HUES64 (cell line): ENCODE results near the gene HOXA11.

Source experiments
- H3K27ac ChIP-seq: 2 replicates; pipeline ENCODE4 v1.7.0; 2013; ENCODE audit warnings: low read depth, low read length, inconsistent platforms
- H3K27me3 ChIP-seq: 2 replicates; pipeline ENCODE4 v1.6.1; 2013; ENCODE audit warnings: mild to moderate bottlenecking, low read length; ENCODE audit not compliant: insufficient read depth
- H3K36me3 ChIP-seq: 2 replicates; pipeline ENCODE4 v1.6.1; 2013; ENCODE audit warnings: mild to moderate bottlenecking, low read length; ENCODE audit not compliant: insufficient read depth
- H3K4me1 ChIP-seq: 2 replicates; pipeline ENCODE4 v1.6.1; 2013; ENCODE audit warnings: mild to moderate bottlenecking, low read length, moderate library complexity; ENCODE audit not compliant: insufficient read depth
- H3K4me3 ChIP-seq: 2 replicates; pipeline ENCODE4 v1.5.1; 2013; ENCODE audit warnings: mild to moderate bottlenecking, low read length, moderate library complexity
- H3K9ac ChIP-seq: 2 replicates; pipeline ENCODE4 v1.6.1; 2013; ENCODE audit warnings: mild to moderate bottlenecking, low read depth, low read length
- H3K9me3 ChIP-seq: 2 replicates; pipeline ENCODE4 v1.6.1; 2013; ENCODE audit warnings: low read depth, low read length; ENCODE audit not compliant: insufficient read depth
- WGBS: fragments of 150-250, 120-280 bp; methylation state at CpG from one replicate; pipeline ENCODE4 v1.1.7; 2013; ENCODE audit warnings: missing lambda C conversion rate; 5-methylcytosine and 5-hydroxymethylcytosine counted together

Gene HOXA11

GRCh38 chr7:27137640-27138315 is 47.3 kb downstream of the HOXA11 start:
- H3K27ac ChIP-seq: no peak overlapping the region
- 61% methylated on average over 2 of the region's 2 CpGs for WGBS
- H3K27me3 ChIP-seq: peaks cover 100% of the 10 kb centered on the region

GRCh38 chr7:27134392-27134791 is 50.6 kb downstream of the HOXA11 start:
- H3K4me1 ChIP-seq: no peaks in the 10 kb centered on the region
- peaks cover 100% of the 10 kb centered on the region for H3K27me3 ChIP-seq
- 25% methylated on average over 2 of the region's 2 CpGs for WGBS
- no peak overlapping the region for H3K9ac ChIP-seq
- H3K27ac ChIP-seq: no peak overlapping the region
- no peaks in the 10 kb centered on the region for H3K9me3 ChIP-seq
- H3K4me3 ChIP-seq: no peak overlapping the region
- H3K36me3 ChIP-seq: no peaks in the 10 kb centered on the region

More at GRCh38 chr7:27137640-27138315, 47.3 kb downstream of the HOXA11 start:
- no peak overlapping the region for H3K4me3 ChIP-seq
- H3K9me3 ChIP-seq: no peaks in the 10 kb centered on the region
- no peaks in the 10 kb centered on the region for H3K36me3 ChIP-seq
- H3K4me1 ChIP-seq: no peaks in the 10 kb centered on the region
- no peak overlapping the region for H3K9ac ChIP-seq

GRCh38 chr7:27133409-27134231 is 51.4 kb downstream of the HOXA11 start:
- WGBS: 13% methylated on average over 18 of the region's 18 CpGs
- H3K4me1 ChIP-seq: no peaks in the 10 kb centered on the region

GRCh38 chr7:27132978-27133377 is 52.1 kb downstream of the HOXA11 start:
- no peak overlapping the region for H3K27ac ChIP-seq
- WGBS: 22% methylated on average over 6 of the region's 6 CpGs

More at GRCh38 chr7:27133409-27134231, 51.4 kb downstream of the HOXA11 start:
- H3K9me3 ChIP-seq: no peaks in the 10 kb centered on the region
- no peak overlapping the region for H3K4me3 ChIP-seq
- no peaks in the 10 kb centered on the region for H3K36me3 ChIP-seq
- H3K27ac ChIP-seq: no peak overlapping the region
- H3K27me3 ChIP-seq: peaks cover 100% of the 10 kb centered on the region
- no peak overlapping the region for H3K9ac ChIP-seq

GRCh38 chr7:27132214-27132613 is 52.8 kb downstream of the HOXA11 start:
- Histone ChIP-seq H3K4me3 (no peak overlapping the region), H3K27me3 (peaks cover 100% of the 10 kb centered on the region), H3K27ac (no peak overlapping the region), H3K9ac (no peak overlapping the region), H3K4me1 (no peaks in the 10 kb centered on the region), H3K9me3 (no peaks in the 10 kb centered on the region), H3K36me3 (no peaks in the 10 kb centered on the region)
- 14% methylated on average over 2 of the region's 2 CpGs for WGBS

More at GRCh38 chr7:27132978-27133377, 52.1 kb downstream of the HOXA11 start:
- Histone ChIP-seq H3K9me3 (no peaks in the 10 kb centered on the region), H3K9ac (no peak overlapping the region), H3K27me3 (peaks cover 100% of the 10 kb centered on the region), H3K4me1 (no peaks in the 10 kb centered on the region), H3K4me3 (no peak overlapping the region), H3K36me3 (no peaks in the 10 kb centered on the region)

- H3K27me3 ChIP-seq: peaks cover 100% of the 10 kb centered on the region
- H3K36me3 ChIP-seq: no peaks in the 10 kb centered on the region
- 7% methylated on average over 12 of the region's 12 CpGs for WGBS
- no peaks in the 10 kb centered on the region for H3K4me1 ChIP-seq
- peak overlapping the region; percentile 51 for H3K4me3 ChIP-seq
- no peak overlapping the region for H3K9ac ChIP-seq
- H3K27ac ChIP-seq: no peak overlapping the region
- no peaks in the 10 kb centered on the region for H3K9me3 ChIP-seq
These were observed 53.6 kb downstream of the HOXA11 start for GRCh38 chr7:27131390-27131819.
